Dermis blood vessel endothelial cell (primary cell): Measurements from ENCODE around the gene NDST1. TPM values are rescaled to one million over a fixed set of nuclear protein-coding genes. Genes with fewer than 3 reads are reported as not detected.

Experiments
- DNase-seq: peaks from one replicate; pipeline ENCODE4 v3.0.0; 2010
- total RNA-seq: library from RNA; depleted of rRNA; stranded (reverse); fragments of >200 nt; gene quantifications from 2 replicates; pipeline ENCODE4 v1.2.3, GENCODE V29; 2014

The NDST1 gene
- total RNA-seq, 1 donor from 2014 or later = 68.1 TPM

- DNase-seq = peak; percentile 86
Observed at GRCh38 chr5:150544611-150545219, 36.8 kb downstream of the NDST1 start.

GRCh38 chr5:150545246-150545645 lies 37.3 kb downstream of the NDST1 start:
- no peak for DNase-seq

- no peak for DNase-seq
Observed at GRCh38 chr5:150548123-150548522, 40.2 kb downstream of the NDST1 start.

GRCh38 chr5:150549735-150550134 lies 41.8 kb downstream of the NDST1 start:
- DNase-seq = no peak

- no peak for DNase-seq
Observed at GRCh38 chr5:150550286-150550685, 42.4 kb downstream of the NDST1 start.

- no peak for DNase-seq
Observed at GRCh38 chr5:150551066-150551465, 43.1 kb downstream of the NDST1 start.

GRCh38 chr5:150553402-150553801 lies 45.5 kb downstream of the NDST1 start:
- DNase-seq = no peak

- DNase-seq = no peak
Observed at GRCh38 chr5:150553911-150554310, 46.0 kb downstream of the NDST1 start.

GRCh38 chr5:150554857-150555256 lies 46.9 kb downstream of the NDST1 start:
- no peak for DNase-seq

- DNase-seq = no peak
Observed at GRCh38 chr5:150556106-150556505, 48.2 kb downstream of the NDST1 start.

- no peak for DNase-seq
Observed at GRCh38 chr5:150556859-150557508, 49.1 kb downstream of the NDST1 start.

GRCh38 chr5:150557509-150557872 lies 49.6 kb downstream of the NDST1 start:
- no peak for DNase-seq

- no peak for DNase-seq
Observed at GRCh38 chr5:150558088-150558621, 50.2 kb downstream of the NDST1 start.

- DNase-seq = no peak
Observed at GRCh38 chr5:150559088-150559487, 51.2 kb downstream of the NDST1 start.

GRCh38 chr5:150559701-150560100 lies 51.8 kb downstream of the NDST1 start:
- no peak for DNase-seq

GRCh38 chr5:150560401-150561191 lies 52.7 kb downstream of the NDST1 start:
- peak; percentile 95 for DNase-seq

GRCh38 chr5:150561192-150561512 lies 53.2 kb downstream of the NDST1 start:
- no peak for DNase-seq

- no peak for DNase-seq
Observed at GRCh38 chr5:150561571-150562275, 53.8 kb downstream of the NDST1 start.

GRCh38 chr5:150562832-150563231 lies 54.9 kb downstream of the NDST1 start:
- peak; percentile 81 for DNase-seq

- DNase-seq = no peak
Observed at GRCh38 chr5:150565868-150566267, 57.9 kb downstream of the NDST1 start.

- no peak for DNase-seq
Observed at GRCh38 chr5:150567031-150567717, 59.2 kb downstream of the NDST1 start.

GRCh38 chr5:150568663-150569062 lies 60.7 kb downstream of the NDST1 start:
- no peak for DNase-seq

- no peak for DNase-seq
Observed at GRCh38 chr5:150570333-150570732, 62.4 kb downstream of the NDST1 start.
